Activated naive CD4-positive, alpha-beta T cell treated with anti-CD3 and anti-CD28 coated beads, Interleukin-2, amount 50 U/mL, for 72 hours (primary cell): ENCODE data around the gene PDP2. TPM values are rescaled to one million over a fixed set of nuclear protein-coding genes. Genes with fewer than 3 reads are reported as not detected.

Experiments
- ATAC-seq, 2 donors: fragments of 150-1000 bp; cut with Tn5 transposase; 2 replicates each; pipeline ENCODE4 v1.10.0; 2021; ENCODE audit warnings: mild to moderate bottlenecking in 2 of 2, moderate library complexity in 2 of 2
- DNase-seq, 2 donors: peaks; one replicate each; pipeline ENCODE4 v3.0.0; 2021 to 2022; ENCODE audit warnings: low spot score in 2 of 2
- H3K27ac Mint-ChIP-seq, 2 donors: one replicate each; pipeline ENCODE4 v1.8.0; 2022; ENCODE audit warnings: mild to moderate bottlenecking in 2 of 2, mixed read lengths in 2 of 2
- H3K36me3 Mint-ChIP-seq, 2 donors: one replicate each; pipeline ENCODE4 v1.8.0; 2022; ENCODE audit warnings: mixed read lengths in 2 of 2
- H3K9me3 Mint-ChIP-seq, 2 donors: one replicate each; pipeline ENCODE4 v1.8.0; 2022; ENCODE audit warnings: mixed read lengths in 2 of 2
- total RNA-seq, 2 donors: library from RNA; stranded (reverse); gene quantifications; one replicate each; pipeline ENCODE4 v1.2.3, GENCODE V29; 2022

PDP2 gene
- total RNA-seq, 2 donors from 2014 or later = 28.7 to 65.1 TPM

- Mint-ChIP-seq H3K36me3 (no peaks in the 10 kb centered on the region), H3K9me3 (no peaks in the 10 kb centered on the region), H3K27ac (no peak within 1 kb of the TSS)
- no peak for ATAC-seq
- no peak for DNase-seq
Observed at GRCh38 chr16:66918803-66919568, 38.7 kb downstream of the PDP2 start, which contains the start of gene CDH16. Gene CDH16, minus strand, starts transcription at chr16:66918885. Its CDS starts 820 bp downstream, at chr16:66918065.

GRCh38 chr16:66919569-66920298, 39.4 kb downstream of the PDP2 start:
- Mint-ChIP-seq H3K36me3 (no peaks in the 10 kb centered on the region), H3K9me3 (no peaks in the 10 kb centered on the region), H3K27ac (no peak overlapping the region)
- DNase-seq (no peak), ATAC-seq (no peak)

DNA sequence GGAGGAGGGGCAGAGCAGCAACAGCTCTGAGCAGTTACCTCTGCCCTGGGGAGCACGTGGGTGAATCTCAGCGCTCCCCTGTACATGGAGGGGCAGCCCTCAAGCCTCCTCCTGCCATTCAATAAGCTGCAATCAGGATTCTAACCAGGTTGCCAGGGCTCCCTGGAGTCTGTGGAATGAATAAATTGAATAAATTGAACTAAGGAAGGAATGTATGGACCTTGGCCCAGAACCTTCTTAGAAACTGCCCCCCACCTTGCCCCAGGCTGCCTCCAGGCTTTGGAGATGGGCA, 39.9 kb downstream of the PDP2 start:
- H3K9me3 Mint-ChIP-seq = no peaks in the 10 kb centered on the region
- ATAC-seq (no peak), DNase-seq (no peak)
- no peaks in the 10 kb centered on the region for H3K36me3 Mint-ChIP-seq
- H3K27ac Mint-ChIP-seq = no peak overlapping the region

DNA sequence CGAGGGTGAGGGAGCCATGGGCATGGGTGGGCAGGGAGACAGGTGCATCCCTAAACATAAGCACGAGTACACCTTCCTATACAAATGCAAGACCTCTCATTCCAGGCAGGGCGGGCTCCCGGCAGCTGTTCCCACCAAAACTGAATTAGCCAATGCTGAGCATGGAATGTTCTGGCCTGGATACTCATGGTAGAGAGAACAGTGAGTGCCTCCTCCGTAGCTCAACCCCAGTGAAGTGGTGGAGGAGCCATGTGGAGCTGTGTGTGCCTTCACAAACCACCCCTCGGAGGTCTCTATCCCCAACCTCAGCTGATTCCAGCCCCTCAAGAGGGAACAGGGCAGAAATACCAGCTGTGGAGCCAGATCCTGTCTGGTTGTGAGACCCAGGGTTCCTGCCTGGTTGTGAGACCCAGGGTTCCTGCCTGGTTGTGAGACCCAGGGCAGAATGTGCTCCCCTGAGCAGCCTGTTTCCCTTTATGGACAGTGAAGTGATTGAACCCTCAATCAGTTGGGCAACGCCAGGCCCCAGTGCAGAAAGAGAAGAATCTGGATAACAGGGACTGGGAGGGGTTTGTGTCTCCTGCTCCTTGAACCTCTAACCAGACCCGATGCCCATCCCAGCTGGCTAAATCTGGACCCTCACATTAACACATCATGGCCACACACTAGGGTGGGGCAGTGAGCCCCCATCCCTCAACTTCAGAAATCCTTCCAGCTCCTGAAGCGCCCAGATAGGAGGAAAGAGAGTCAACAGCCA, 40.8 kb downstream of the PDP2 start:
- Mint-ChIP-seq H3K9me3 (no peaks in the 10 kb centered on the region), H3K27ac (no peak overlapping the region), H3K36me3 (no peaks in the 10 kb centered on the region)
- DNase-seq (no peak), ATAC-seq (no peak)

DNA sequence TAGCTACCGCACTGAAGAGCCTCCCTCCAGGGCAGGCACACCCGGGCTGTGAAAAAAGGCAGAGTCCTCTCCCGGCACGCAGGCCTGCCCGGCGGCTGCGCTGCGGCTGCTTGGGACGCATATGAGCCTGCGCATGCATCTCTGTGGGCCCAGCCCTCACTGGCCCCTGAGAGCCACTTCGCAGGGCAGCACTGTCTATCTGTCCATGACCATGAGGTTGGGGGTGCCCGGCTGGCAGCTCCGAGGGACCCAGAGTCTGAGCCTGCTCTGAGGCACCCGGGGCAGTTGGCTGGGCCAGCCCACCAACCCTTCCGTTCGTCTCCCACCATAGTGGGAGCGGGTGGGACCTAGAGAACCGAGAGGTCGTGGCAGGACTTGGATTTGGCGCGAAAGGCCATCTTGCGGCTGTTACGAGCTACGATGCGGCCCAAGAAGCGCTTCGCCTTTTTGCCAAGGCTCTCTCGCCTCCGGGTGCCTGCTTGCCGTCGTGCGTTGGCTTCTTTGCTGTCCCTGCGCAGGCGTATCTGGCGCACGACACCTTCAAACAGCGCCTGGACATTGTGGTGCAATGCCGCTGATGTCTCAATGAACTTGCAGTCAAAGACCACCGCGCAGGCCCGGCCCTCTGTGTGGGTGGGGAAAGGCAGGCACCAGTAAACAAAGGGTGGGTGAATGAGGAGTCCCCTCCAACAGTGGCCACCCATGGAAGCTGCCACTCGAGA, 41.6 kb downstream of the PDP2 start:
- Mint-ChIP-seq H3K9me3 (no peaks in the 10 kb centered on the region), H3K36me3 (no peaks in the 10 kb centered on the region), H3K27ac (no peak overlapping the region)
- no peak for DNase-seq
- no peak for ATAC-seq

- H3K9me3 Mint-ChIP-seq = no peaks in the 10 kb centered on the region
Observed at GRCh38 chr16:66923247-66923731, 43.0 kb downstream of the PDP2 start.

DNA sequence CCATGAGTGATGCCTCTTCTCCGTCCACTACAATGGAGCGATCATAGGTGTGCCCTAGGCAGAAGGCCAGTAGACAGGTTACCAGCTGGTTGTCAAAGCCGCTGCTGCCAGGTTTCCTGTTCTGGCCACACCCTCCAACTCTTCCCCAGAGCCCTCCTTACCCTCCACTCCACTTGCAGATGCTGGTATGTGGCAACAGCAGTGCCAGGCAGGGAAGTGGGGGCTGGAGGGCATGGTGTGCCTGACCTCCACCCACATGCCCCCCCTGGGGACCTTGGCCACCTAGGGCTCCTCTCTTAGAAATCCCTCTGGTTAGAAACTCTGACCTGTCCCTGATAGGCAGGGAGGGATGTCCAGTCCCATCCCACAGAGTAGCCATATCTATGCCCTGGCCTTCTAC, 43.6 kb downstream of the PDP2 start:
- Mint-ChIP-seq H3K9me3 (no peaks in the 10 kb centered on the region), H3K27ac (no peak overlapping the region), H3K36me3 (peaks cover 0 to 8% of the 10 kb centered on the region in 2 donors)
- no peak for ATAC-seq
- no peak for DNase-seq

More at GRCh38 chr16:66923247-66923731, 43.0 kb downstream of the PDP2 start:
- no peak overlapping the region for H3K27ac Mint-ChIP-seq
- ATAC-seq = no peak
- H3K36me3 Mint-ChIP-seq = peaks cover 0 to 8% of the 10 kb centered on the region in 2 donors
- no peak for DNase-seq

GRCh38 chr16:66924527-66925321, 44.4 kb downstream of the PDP2 start:
- DNase-seq = peak in 1 of 2 donors; percentile 68
- Mint-ChIP-seq H3K27ac (no peak overlapping the region), H3K36me3 (peaks cover 0 to 8% of the 10 kb centered on the region in 2 donors), H3K9me3 (no peaks in the 10 kb centered on the region)
- peak; percentile 29 to 79 for ATAC-seq

- ATAC-seq (no peak), DNase-seq (no peak)
- Mint-ChIP-seq H3K9me3 (no peaks in the 10 kb centered on the region), H3K36me3 (peaks cover 0 to 8% of the 10 kb centered on the region in 2 donors), H3K27ac (peak within 1 kb of the TSS in 1 of 2 donors; percentile 96)
Observed at GRCh38 chr16:66925322-66925840, 45.1 kb downstream of the PDP2 start, which contains the start of gene RRAD. Gene RRAD, minus strand, starts transcription at chr16:66925535. Its CDS starts 356 bp downstream, at chr16:66925179.

- no peak for ATAC-seq
- H3K9me3 Mint-ChIP-seq = no peaks in the 10 kb centered on the region
- H3K27ac Mint-ChIP-seq = peak overlapping the region in 1 of 2 donors; percentile 96
- DNase-seq = no peak
- H3K36me3 Mint-ChIP-seq = peaks cover 0 to 8% of the 10 kb centered on the region in 2 donors
Observed at GRCh38 chr16:66926171-66926947, 46.0 kb downstream of the PDP2 start.

- DNase-seq = no peak
- no peak for ATAC-seq
- Mint-ChIP-seq H3K36me3 (peaks cover 0 to 8% of the 10 kb centered on the region in 2 donors), H3K27ac (peak overlapping the region in 1 of 2 donors; percentile 96), H3K9me3 (no peaks in the 10 kb centered on the region)
Observed at GRCh38 chr16:66926961-66927436, 46.7 kb downstream of the PDP2 start.

- H3K36me3 Mint-ChIP-seq = peaks cover 3 to 16% of the 10 kb centered on the region in 2 donors
- H3K9me3 Mint-ChIP-seq = no peaks in the 10 kb centered on the region
- peak overlapping the region in 1 of 2 donors; percentile 96 for H3K27ac Mint-ChIP-seq
- ATAC-seq (peak; percentile 12 to 83), DNase-seq (peak in 1 of 2 donors; percentile 82)
Observed at GRCh38 chr16:66927918-66928649, 47.8 kb downstream of the PDP2 start.

- ATAC-seq (peak; percentile 30 to 56), DNase-seq (peak in 1 of 2 donors; percentile 63)
- H3K27ac Mint-ChIP-seq = peak overlapping the region in 1 of 2 donors; percentile 96
- H3K9me3 Mint-ChIP-seq = no peaks in the 10 kb centered on the region
- H3K36me3 Mint-ChIP-seq = peaks cover 11 to 23% of the 10 kb centered on the region in 2 donors
Observed at GRCh38 chr16:66928702-66929388, 48.5 kb downstream of the PDP2 start.
